Measurements from ENCODE around the gene ZNF554. TPM values are rescaled to one million over a fixed set of nuclear protein-coding genes. Genes with fewer than 3 reads are reported as not detected.

The ZNF554 gene
- total and polyA plus RNA-seq, 2 donors (not counting 3 experiments of a cell fraction or from before 2014, with no cell fraction given), result 1.2 to 1.6 TPM

DNA sequence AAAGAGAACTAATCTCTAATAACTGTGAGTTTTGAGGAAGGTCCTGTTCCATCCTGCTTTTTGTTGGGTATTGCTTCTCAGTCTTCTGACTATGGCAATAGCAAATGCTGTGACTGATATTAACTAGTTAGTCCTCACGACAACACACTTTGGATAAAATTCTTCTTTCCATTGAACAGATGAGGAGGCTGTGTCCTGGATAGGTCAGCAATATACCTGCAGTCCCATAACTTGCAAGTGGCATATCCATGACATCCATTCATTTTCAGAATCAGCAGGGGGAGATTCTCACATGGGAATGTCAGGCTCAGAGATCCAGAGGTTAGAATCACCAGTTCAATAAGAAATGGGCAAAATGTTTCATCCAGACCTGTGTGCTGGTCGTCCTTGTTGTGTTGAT lies 7.4 kb downstream of the ZNF554 start:
- Histone ChIP-seq H3K4me1 (ENCODE audit: control insufficient read depth, extremely low read depth, insufficient read depth, low read length) (no peaks in the 10 kb centered on the region), H2AFZ (ENCODE audit: low read depth, low read length) (no peak overlapping the region), H3K4me3 (replicated peaks in 1 of 3; ENCODE audit: insufficient read depth in 1 of 3, low read depth in 1 of 3, low read length in 3 of 3) (no peak overlapping the region), H4K20me1 (replicated peaks; ENCODE audit: control insufficient read depth, extremely low read depth, insufficient read depth, low read length) (no peaks in the 10 kb centered on the region), H3K36me3 (ENCODE audit: control insufficient read depth in 2 of 2, extremely low read depth in 1 of 2, insufficient read depth in 2 of 2, low read length in 2 of 2) (peaks cover 0 to 3% of the 10 kb centered on the region in 2 experiments), H3K27ac (ENCODE audit: insufficient read depth, low read depth, low read length) (no peak overlapping the region), H3K79me2 (ENCODE audit: control insufficient read depth, insufficient read depth, low read length) (no peaks in the 10 kb centered on the region), H3K9me1 (replicated peaks; ENCODE audit: control insufficient read depth, extremely low read depth, insufficient read depth, low read length) (no peaks in the 10 kb centered on the region), H3K27me3 (ENCODE audit: control insufficient read depth in 2 of 2, insufficient read depth in 2 of 2, low read length in 2 of 2) (no peaks in the 10 kb centered on the region), H3K9me3 (replicated peaks; ENCODE audit: control insufficient read depth, insufficient read depth, low read length) (no peaks in the 10 kb centered on the region), H3K9ac (replicated peaks; ENCODE audit: extremely low read depth, insufficient read depth, low read length) (no peak overlapping the region), H3K4me2 (ENCODE audit: insufficient read depth, low read length) (no peak overlapping the region)
- POLR2A ChIA-PET, result no interaction called here
- dilution Hi-C loops (cut with MboI; ENCODE audit: extremely low pct_ligation_motif_present, low sequenced_read_pairs), result no loop called here
- DNase-seq (ENCODE audit: low read depth, low spot score) (no peak), FAIRE-seq (no peak)
- TF ChIP-seq EZH2 (IDR thresholded peaks at IDR 0.05; ENCODE audit: borderline replicate concordance, low read depth, low read length, severe bottlenecking), result no peak
- TF ChIP-seq JUN (IDR thresholded peaks at IDR 0.05; ENCODE audit: borderline replicate concordance, insufficient read depth, insufficient read length, low read depth), result no peak
- TF ChIP-seq FOS (IDR thresholded peaks at IDR 0.05; ENCODE audit: borderline replicate concordance, insufficient read depth, low read length), result no peak
- no peak for TF ChIP-seq POLR2AphosphoS5 (IDR thresholded peaks at IDR 0.05; ENCODE audit: insufficient read depth, low read depth, low read length)
- no peak for TF ChIP-seq GATA2 (IDR thresholded peaks at IDR 0.05; ENCODE audit: insufficient read depth, insufficient read length, low read depth, low read length)
- TF ChIP-seq, protein P1, sequence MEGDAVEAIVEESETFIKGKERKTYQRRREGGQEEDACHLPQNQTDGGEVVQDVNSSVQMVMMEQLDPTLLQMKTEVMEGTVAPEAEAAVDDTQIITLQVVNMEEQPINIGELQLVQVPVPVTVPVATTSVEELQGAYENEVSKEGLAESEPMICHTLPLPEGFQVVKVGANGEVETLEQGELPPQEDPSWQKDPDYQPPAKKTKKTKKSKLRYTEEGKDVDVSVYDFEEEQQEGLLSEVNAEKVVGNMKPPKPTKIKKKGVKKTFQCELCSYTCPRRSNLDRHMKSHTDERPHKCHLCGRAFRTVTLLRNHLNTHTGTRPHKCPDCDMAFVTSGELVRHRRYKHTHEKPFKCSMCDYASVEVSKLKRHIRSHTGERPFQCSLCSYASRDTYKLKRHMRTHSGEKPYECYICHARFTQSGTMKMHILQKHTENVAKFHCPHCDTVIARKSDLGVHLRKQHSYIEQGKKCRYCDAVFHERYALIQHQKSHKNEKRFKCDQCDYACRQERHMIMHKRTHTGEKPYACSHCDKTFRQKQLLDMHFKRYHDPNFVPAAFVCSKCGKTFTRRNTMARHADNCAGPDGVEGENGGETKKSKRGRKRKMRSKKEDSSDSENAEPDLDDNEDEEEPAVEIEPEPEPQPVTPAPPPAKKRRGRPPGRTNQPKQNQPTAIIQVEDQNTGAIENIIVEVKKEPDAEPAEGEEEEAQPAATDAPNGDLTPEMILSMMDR (IDR thresholded peaks at IDR 0.05; ENCODE audit: extremely low read depth in 1 of 2, insufficient read depth in 1 of 2, low read depth in 1 of 2, low read length in 2 of 2), result no peak
- no peak for TF ChIP-seq MAX (IDR thresholded peaks at IDR 0.05; ENCODE audit: insufficient read depth, insufficient read length)
- no peak for TF ChIP-seq POLR2A (IDR thresholded peaks at IDR 0.05; ENCODE audit: low read depth, low read length)
- intact Hi-C loops (cut with micrococcal nuclease), result no loop called here
- no TSS peak for BruUV-seq (replicated peaks)
- CTCF ChIA-PET, result no interaction called here

Measured in endothelial cell of umbilical vein (primary cell).